Peyer's patch (tissue), 4 donors: ENCODE measurements around the gene DDI2.

Experiments used
- CTCF ChIP-seq, 6 experiments: fragments of 450-650 bp in 4 of 6; fragments of 200-600 bp in 2 of 6; sonication (generic) in 1 of 6; IDR thresholded peaks; one replicate each; pipeline ENCODE4 v1.5.1; 2017 to 2019; ENCODE audit warnings: antibody characterized with exemption in 6 of 6, mild to moderate bottlenecking in 3 of 6, moderate library complexity in 1 of 6
- POLR2A ChIP-seq, 2 donors: fragments of 450-650 bp; IDR thresholded peaks; one replicate each; pipeline ENCODE4 v1.5.1; 2017; ENCODE audit warnings: antibody characterized with exemption in 2 of 2, mild to moderate bottlenecking in 2 of 2, moderate library complexity in 2 of 2

- TF ChIP-seq POLR2A (IDR thresholded peaks at IDR 0.05) = no peak
- TF ChIP-seq CTCF (IDR thresholded peaks at IDR 0.05) = no peak
Observed at GRCh38 chr1:15637826-15638225, 20.6 kb downstream of the DDI2 start.
